K562 (cell line): ENCODE measurements around the gene SLC7A4. TPM values are rescaled to one million over a fixed set of nuclear protein-coding genes. Genes with fewer than 3 reads are reported as not detected.
A peak's percentile ranks its signal among the peaks of the same experiment; 100 is the strongest.

Experiments used
- ARHGAP35 ChIP-seq: fragments of 450-650 bp; IDR thresholded peaks from 2 replicates; pipeline ENCODE4 v1.6.1; 2018; ENCODE audit not compliant: partially characterized antibody
- CBX3 ChIP-seq, 2 experiments: IDR thresholded peaks; 1 replicate in 1 of 2; 2 replicates in 1 of 2; pipeline ENCODE4 v1.6.1; 2012; ENCODE audit warnings: inconsistent platforms in 2 of 2, low read length in 2 of 2, borderline replicate concordance in 1 of 2, control low read depth in 1 of 2
- MEIS2 ChIP-seq: fragments of 450-650 bp; IDR thresholded peaks from 2 replicates; pipeline ENCODE4 v1.6.1; 2014; ENCODE audit warnings: mild to moderate bottlenecking; ENCODE audit not compliant: partially characterized antibody
- PTRF ChIP-seq: fragments of 450-650 bp; IDR thresholded peaks from 2 replicates; pipeline ENCODE4 v1.6.1; 2016; ENCODE audit warnings: mild to moderate bottlenecking, missing genetic modification characterization, missing compliant biosample characterization
- SMAD2 ChIP-seq: fragments of 150-350 bp; IDR thresholded peaks from 2 replicates; pipeline ENCODE4 v1.6.1; 2014; ENCODE audit warnings: low read depth, mild to moderate bottlenecking, low read length
- TARDBP ChIP-seq: fragments of 450-650 bp; IDR thresholded peaks from 2 replicates; pipeline ENCODE4 v1.6.1; 2016
- ZMIZ1 ChIP-seq, 2 experiments: fragments of 150-350 bp in 1 of 2; IDR thresholded peaks; 2 replicates each; pipeline ENCODE4 v1.6.1; 2012 to 2016; ENCODE audit warnings: low read depth in 2 of 2, low read length in 2 of 2, mild to moderate bottlenecking in 1 of 2, moderate library complexity in 1 of 2
- ZNF277 ChIP-seq: fragments of 250-450 bp; sonication (Bioruptor Pico); IDR thresholded peaks from 2 replicates; pipeline ENCODE4 v1.8.0; 2022; ENCODE audit warnings: inconsistent platforms, mild to moderate bottlenecking, moderate library complexity, borderline replicate concordance
- ZNF436 ChIP-seq: fragments of 250-450, 450-650 bp; sonication (Bioruptor Pico); formaldehyde crosslinking; IDR thresholded peaks from 2 replicates; pipeline ENCODE4 v1.7.0; 2020; ENCODE audit warnings: mild to moderate bottlenecking
- ZNF75A ChIP-seq: fragments of 450-650 bp; formaldehyde crosslinking; IDR thresholded peaks from 2 replicates; pipeline ENCODE4 v1.4.0; 2020; ENCODE audit warnings: mild to moderate bottlenecking
- polyA plus RNA-seq, 8 experiments: library from polyadenylated mRNA; depleted of rRNA in 4 of 8; stranded (reverse) in 5 of 8; unstranded in 3 of 8; fragments of >200 nt; fragmentation: Nextera tagmentation in 2 of 8; fragmentation: Illumina TruSeq in 1 of 8; extraction: Ambion mirVana in 2 of 8; extraction: Trizol in 1 of 8; gene quantifications; 2 replicates each; pipeline versions ENCODE4 v1.2.1 to v1.2.3, GENCODE V29; 2011 to 2014; ENCODE audit warnings: inconsistent platforms in 1 of 8, missing spikeins in 1 of 8
- total RNA-seq, 7 experiments: library from RNA; depleted of rRNA in 6 of 7; stranded (reverse); fragments of >200 nt in 6 of 7; fragmentation: Illumina TruSeq in 2 of 7; extraction: Trizol in 2 of 7; gene quantifications; 2 replicates each; pipeline versions ENCODE4 v1.2.1 to v1.2.3, GENCODE V29; 2011 to 2021; ENCODE audit warnings: low replicate concordance in 1 of 7
- TF ChIP-seq, protein P1 (sequence below): fragments of 450-650 bp; IDR thresholded peaks from 2 replicates; pipeline ENCODE4 v1.6.1; 2016; ENCODE audit warnings: mild to moderate bottlenecking, moderate library complexity

SLC7A4 gene
- total and polyA plus RNA-seq, 9 of the 15 experiments (the other 6 are each of a cell fraction or from before 2014, with no cell fraction given): not detected

DNA sequence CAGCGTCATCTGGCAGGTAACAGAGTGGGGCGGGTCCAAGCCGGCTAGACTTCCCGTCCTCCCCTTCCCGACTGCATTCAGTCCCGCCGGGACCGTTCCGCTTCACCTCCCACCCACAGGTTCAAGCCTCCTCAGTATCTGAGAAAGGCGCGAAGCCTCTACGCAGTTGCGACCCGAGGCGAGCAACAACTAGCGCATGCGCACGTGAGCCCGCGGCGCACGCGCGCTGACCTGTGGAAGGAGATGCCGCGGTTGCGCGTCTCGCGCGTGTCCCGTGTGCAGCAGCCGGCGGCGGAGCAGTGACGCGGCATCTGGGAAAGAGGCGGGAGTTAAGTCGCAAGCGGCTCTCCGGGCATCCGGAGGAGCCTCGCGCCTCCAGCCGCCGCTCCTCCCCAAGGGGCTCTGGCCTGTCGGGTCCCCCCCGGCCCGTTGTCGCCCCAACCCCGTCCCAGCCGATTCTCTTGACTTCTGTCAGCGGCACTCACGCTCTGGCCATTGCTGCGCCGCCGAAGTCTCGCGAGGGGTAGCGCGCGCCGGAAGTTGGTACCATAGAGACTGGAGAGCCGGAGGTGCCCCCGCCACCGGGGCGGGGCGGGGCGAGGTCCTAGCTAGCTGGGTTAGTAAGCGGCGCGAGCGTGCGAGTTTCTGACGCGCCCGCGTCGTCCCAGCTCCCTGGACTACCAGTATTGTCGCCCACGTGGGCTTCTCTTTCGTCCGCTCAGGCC lies 30.6 kb downstream of the SLC7A4 start, which contains the start of gene THAP7 (continued):
- peak; percentile 85 for TF ChIP-seq ZNF277 (CRISPR knock-in tag)
- peak; percentile 55; the same call in 1 of the 2 replicates for TF ChIP-seq ZNF75A (CRISPR knock-in tag)
- no peak for TF ChIP-seq MEIS2
- TF ChIP-seq ZNF436 (CRISPR knock-in tag): peak; percentile 65
- no peak for TF ChIP-seq ARHGAP35
- 0 out of 2 replicates have a peak, but pooled peaks have one; percentile 60 for TF ChIP-seq SMAD2
- no peak for TF ChIP-seq TARDBP
- no peak for TF ChIP-seq PTRF (tag)
- TF ChIP-seq ZMIZ1 (IDR thresholded peaks at IDR 0.05; ENCODE audit: low read depth in 2 of 2, low read length in 2 of 2): peak in 1 of 2 experiments; percentile 89; a peak in 2 of 4 replicates
- TF ChIP-seq CBX3 (IDR thresholded peaks at IDR 0.05; ENCODE audit: borderline replicate concordance in 1 of 2, low read length in 2 of 2): peak in 1 of 2 experiments; percentile 69; a peak in 1 of 3 replicates
- TF ChIP-seq, protein P1, sequence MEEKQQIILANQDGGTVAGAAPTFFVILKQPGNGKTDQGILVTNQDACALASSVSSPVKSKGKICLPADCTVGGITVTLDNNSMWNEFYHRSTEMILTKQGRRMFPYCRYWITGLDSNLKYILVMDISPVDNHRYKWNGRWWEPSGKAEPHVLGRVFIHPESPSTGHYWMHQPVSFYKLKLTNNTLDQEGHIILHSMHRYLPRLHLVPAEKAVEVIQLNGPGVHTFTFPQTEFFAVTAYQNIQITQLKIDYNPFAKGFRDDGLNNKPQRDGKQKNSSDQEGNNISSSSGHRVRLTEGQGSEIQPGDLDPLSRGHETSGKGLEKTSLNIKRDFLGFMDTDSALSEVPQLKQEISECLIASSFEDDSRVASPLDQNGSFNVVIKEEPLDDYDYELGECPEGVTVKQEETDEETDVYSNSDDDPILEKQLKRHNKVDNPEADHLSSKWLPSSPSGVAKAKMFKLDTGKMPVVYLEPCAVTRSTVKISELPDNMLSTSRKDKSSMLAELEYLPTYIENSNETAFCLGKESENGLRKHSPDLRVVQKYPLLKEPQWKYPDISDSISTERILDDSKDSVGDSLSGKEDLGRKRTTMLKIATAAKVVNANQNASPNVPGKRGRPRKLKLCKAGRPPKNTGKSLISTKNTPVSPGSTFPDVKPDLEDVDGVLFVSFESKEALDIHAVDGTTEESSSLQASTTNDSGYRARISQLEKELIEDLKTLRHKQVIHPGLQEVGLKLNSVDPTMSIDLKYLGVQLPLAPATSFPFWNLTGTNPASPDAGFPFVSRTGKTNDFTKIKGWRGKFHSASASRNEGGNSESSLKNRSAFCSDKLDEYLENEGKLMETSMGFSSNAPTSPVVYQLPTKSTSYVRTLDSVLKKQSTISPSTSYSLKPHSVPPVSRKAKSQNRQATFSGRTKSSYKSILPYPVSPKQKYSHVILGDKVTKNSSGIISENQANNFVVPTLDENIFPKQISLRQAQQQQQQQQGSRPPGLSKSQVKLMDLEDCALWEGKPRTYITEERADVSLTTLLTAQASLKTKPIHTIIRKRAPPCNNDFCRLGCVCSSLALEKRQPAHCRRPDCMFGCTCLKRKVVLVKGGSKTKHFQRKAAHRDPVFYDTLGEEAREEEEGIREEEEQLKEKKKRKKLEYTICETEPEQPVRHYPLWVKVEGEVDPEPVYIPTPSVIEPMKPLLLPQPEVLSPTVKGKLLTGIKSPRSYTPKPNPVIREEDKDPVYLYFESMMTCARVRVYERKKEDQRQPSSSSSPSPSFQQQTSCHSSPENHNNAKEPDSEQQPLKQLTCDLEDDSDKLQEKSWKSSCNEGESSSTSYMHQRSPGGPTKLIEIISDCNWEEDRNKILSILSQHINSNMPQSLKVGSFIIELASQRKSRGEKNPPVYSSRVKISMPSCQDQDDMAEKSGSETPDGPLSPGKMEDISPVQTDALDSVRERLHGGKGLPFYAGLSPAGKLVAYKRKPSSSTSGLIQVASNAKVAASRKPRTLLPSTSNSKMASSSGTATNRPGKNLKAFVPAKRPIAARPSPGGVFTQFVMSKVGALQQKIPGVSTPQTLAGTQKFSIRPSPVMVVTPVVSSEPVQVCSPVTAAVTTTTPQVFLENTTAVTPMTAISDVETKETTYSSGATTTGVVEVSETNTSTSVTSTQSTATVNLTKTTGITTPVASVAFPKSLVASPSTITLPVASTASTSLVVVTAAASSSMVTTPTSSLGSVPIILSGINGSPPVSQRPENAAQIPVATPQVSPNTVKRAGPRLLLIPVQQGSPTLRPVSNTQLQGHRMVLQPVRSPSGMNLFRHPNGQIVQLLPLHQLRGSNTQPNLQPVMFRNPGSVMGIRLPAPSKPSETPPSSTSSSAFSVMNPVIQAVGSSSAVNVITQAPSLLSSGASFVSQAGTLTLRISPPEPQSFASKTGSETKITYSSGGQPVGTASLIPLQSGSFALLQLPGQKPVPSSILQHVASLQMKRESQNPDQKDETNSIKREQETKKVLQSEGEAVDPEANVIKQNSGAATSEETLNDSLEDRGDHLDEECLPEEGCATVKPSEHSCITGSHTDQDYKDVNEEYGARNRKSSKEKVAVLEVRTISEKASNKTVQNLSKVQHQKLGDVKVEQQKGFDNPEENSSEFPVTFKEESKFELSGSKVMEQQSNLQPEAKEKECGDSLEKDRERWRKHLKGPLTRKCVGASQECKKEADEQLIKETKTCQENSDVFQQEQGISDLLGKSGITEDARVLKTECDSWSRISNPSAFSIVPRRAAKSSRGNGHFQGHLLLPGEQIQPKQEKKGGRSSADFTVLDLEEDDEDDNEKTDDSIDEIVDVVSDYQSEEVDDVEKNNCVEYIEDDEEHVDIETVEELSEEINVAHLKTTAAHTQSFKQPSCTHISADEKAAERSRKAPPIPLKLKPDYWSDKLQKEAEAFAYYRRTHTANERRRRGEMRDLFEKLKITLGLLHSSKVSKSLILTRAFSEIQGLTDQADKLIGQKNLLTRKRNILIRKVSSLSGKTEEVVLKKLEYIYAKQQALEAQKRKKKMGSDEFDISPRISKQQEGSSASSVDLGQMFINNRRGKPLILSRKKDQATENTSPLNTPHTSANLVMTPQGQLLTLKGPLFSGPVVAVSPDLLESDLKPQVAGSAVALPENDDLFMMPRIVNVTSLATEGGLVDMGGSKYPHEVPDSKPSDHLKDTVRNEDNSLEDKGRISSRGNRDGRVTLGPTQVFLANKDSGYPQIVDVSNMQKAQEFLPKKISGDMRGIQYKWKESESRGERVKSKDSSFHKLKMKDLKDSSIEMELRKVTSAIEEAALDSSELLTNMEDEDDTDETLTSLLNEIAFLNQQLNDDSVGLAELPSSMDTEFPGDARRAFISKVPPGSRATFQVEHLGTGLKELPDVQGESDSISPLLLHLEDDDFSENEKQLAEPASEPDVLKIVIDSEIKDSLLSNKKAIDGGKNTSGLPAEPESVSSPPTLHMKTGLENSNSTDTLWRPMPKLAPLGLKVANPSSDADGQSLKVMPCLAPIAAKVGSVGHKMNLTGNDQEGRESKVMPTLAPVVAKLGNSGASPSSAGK: no peak
